ENCODE results near the gene PDIA6.

The PDIA6 gene, protein sequence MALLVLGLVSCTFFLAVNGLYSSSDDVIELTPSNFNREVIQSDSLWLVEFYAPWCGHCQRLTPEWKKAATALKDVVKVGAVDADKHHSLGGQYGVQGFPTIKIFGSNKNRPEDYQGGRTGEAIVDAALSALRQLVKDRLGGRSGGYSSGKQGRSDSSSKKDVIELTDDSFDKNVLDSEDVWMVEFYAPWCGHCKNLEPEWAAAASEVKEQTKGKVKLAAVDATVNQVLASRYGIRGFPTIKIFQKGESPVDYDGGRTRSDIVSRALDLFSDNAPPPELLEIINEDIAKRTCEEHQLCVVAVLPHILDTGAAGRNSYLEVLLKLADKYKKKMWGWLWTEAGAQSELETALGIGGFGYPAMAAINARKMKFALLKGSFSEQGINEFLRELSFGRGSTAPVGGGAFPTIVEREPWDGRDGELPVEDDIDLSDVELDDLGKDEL

DNA sequence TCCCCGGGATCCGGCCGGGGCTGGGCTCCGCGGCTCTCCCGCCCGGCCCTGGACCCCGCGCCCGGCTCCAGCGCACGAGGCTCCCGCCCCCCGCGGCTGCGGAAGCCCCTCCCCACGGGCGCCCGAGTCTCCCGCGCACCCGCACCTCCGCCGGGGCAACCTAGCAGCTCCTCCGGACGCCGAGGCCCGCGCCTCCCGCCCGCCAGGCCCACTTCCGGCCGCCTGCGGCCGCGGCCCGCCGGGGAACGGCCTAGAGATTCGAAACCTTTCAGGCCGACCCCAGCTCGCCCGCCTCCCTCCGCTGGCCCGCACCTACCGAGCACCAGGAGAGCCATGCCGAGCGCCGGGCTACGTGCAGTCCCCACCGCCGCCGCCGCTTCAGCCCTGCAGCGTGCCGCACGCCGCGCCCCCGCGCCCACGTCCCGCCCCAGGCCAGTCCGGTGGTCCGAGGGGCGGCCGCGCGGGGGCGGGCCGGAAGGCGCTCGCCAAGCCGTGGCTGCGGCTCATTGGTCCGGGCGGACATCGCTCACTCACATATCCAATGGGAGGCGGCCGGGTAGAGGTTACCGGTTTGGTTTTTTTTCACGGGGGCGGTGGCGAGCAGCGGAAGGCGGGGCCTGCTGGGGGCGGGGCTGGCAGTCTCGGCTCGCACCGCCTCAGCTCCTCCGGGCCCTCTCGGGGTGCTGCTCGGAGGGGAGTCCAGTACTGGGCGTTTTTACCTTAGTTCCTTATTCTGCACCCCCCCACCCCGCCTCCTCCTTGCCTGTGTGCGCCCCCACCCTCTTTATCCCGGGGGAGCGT, at the start of gene PDIA6:
Gene PDIA6 (minus strand): TSS at position 424 of the 801 bp plus-strand sequence. CDS start 89 bp downstream, at position 335.
- DNase-seq = peak; percentile 95 to 96

DNA sequence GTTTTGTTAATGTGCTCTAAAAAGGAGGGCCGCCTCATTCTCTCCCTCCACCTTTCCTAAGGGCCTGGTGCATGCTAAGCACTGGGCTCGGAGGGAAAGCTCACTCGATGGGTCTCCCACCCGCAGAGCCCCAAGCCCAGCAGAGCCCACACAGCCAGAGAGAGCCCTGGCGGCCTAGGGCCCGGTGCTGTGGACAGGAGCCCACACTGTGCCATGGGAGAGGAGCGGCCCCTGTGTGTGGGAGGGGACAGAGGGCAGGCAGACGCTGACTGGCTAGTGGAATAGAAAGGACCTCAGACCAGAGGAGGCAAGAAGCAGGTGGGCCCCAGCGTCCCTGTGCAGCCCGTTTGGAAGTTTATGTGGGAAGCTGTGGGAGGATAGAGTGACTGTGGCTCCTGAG, 49.7 kb upstream of the PDIA6 start:
- no peak for DNase-seq

- DNase-seq = no peak
Observed at GRCh38 chr2:10861765-10862164, 49.2 kb upstream of the PDIA6 start.

- no peak for DNase-seq
Observed at GRCh38 chr2:10860814-10861325, 48.3 kb upstream of the PDIA6 start.

- DNase-seq = no peak
Observed at GRCh38 chr2:10860081-10860813, 47.7 kb upstream of the PDIA6 start.

DNA sequence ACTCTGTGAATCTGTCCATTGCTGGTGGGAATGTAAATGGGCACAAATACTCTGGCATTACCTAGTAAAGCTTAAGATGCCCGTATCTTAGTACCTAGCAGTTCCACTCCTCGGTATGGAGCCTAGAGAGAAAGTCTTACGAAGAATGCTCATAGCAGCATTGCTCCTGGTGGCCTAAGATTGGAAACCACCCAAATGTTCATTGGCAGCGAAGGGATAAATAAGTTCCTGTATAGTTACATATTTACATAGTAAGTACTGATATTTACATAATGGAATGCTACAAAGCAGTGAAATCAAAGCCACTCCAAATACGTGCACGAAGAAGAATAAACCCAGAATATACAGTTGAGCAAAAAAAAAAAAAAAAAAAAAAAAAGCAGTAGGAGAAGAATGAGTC, 46.7 kb upstream of the PDIA6 start:
- no peak for DNase-seq

- DNase-seq = no peak
Observed at GRCh38 chr2:10848541-10848940, 36.0 kb upstream of the PDIA6 start.

- no peak for DNase-seq
Observed at GRCh38 chr2:10847008-10847407, 34.4 kb upstream of the PDIA6 start.

- DNase-seq = no peak
Observed at GRCh38 chr2:10846110-10846861, 33.7 kb upstream of the PDIA6 start.

DNA sequence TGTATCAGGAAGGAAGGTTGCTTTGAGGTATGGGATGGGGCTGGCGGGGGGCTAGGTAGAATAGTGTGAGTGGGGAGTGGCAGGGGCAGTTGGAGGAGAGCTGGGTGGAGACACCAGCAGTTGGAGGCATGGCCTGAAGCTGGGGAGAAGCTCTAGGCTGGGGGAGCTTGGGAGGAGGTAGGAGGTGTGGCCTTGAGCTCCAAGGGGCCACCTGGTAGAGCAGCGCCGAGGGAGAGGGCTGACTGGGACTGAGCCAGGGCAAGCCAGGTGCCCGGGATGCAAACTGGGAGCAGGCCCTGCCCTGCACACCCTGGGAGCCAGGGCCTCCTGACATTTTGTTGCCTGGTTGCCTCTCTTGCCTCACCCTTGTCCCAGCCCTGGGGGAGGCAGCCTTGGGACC, 33.1 kb upstream of the PDIA6 start:
- DNase-seq = no peak

- no peak for DNase-seq
Observed at GRCh38 chr2:10844097-10844496, 31.5 kb upstream of the PDIA6 start.

DNA sequence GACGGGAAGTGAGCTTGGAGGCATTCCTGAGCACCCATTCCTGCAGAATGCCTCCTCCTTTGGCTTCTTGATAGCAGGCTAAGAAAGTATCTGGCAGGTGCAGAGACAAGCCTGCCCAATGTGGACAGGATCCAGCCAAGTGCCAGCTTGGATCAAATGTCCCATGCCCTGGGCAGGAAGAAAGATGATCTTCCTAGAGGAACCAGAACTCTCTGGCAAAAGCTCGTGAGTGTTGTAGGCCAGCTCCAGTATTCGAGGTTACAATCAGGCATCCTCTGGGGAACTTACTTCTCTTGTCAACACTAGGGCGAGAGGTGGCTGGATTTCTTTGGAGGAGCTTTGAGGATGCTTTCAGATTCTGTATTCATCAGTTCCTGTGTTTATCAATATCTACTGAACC, 29.9 kb upstream of the PDIA6 start:
- no peak for DNase-seq

DNA sequence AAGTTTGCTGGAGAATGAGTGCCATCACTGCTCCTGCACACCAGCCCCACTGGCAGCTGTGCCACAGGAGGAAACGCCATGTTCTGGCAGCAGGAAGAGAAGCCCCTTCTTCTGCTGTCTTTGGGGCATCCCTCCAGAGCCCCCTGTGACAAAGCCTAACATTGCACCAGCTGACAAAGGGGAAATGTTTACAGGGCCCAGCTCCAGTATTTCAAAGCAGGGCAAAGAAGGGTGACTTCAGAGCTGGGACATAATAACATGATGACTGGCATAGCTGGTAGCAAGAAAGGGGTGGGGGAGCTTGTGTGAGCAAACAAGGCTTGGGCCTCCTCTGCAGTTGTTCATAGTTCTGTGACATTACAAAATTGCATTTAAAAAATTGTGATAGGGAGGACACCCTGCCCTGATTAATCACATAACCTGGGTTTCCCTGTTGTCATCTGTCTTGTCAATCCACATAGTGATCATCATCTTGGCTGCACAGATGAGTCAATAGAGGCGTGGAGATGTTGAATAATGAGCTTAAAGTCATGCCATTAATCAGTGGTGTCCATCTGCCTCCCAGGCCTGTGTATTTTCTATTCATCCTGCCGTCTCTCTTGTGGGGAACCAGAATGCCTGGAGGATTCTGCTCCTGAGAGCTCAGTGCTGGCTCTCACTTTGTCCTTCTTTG, 29.1 kb upstream of the PDIA6 start:
- no peak for DNase-seq

DNA sequence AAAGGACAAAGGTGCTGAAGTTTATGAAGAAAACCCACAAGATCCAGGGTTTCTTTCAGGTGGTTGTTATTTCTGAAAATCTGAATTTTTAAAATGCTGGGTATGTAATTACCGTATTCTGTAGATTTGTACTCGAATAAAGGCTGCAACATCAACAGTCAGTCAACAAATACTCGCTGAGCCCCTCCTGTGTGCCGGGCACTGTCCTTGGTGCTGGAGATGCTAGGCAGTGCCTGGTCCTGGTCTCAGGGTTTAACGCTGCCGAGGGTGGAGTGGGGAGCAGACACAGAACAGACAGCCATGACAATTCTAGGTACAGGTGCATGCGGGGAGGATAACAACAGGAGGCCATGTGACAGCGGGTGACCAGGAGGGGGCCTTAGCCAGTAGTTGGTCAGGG, 27.2 kb upstream of the PDIA6 start:
- no peak for DNase-seq

DNA sequence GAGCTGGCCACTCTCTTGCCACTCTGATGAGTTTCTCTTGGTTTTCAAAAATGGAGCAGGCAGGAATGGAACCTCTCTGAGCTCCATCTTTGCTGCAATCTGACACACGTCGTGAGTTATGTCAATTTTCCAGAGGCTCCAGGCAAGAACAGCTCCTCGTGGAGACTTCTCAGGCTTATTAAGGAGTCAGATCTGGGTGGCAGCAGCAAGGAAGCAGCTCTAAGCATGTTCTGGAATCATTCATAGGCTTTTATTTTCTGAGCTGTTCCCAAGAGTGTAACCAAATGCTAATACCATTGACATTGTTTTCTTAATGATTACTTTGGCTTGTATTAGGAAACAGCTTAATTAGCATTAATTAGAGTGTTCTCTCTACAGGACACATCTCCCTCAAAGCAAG, 26.1 kb upstream of the PDIA6 start:
- no peak for DNase-seq

GRCh38 chr2:10837298-10838266, 25.0 kb upstream of the PDIA6 start:
- no peak for DNase-seq

- DNase-seq = peak; percentile 68 to 74
Observed at GRCh38 chr2:10835052-10835970, 22.7 kb upstream of the PDIA6 start.

DNA sequence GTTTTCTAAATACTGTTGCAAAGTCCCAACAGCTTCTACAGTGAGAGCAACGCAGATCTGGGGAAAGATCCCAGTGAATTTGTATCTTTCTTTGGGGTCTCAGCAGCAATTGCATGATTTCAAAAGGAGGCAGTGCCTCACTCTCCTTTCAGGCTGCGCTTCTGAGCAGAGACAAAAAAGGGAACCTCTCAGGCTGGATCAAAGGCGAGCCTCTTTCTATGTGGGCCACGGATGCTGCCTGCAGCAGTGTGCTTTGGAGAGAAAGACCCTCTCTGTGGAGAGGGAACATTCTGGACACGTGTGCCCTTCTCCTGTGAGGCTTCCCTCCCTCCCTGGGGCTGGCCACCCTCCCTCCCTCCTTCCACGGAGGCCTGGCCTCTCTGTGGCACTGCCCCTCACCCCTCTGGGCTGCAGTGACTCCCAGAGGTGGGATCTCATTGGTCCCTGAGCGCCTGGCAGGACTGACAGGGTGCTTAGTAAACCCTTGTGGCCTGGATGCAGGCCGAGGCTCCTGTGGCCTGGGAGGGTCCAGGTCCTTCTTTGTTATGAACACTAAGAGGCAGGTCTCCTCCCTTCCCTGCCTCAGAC, 21.6 kb upstream of the PDIA6 start:
- no peak for DNase-seq

- no peak for DNase-seq
Observed at GRCh38 chr2:10833021-10833420, 20.4 kb upstream of the PDIA6 start.
